ENCODE data around the gene MYO5B. TPM values are rescaled to one million over a fixed set of nuclear protein-coding genes. Genes with fewer than 3 reads are reported as not detected.

The MYO5B gene
- total RNA-seq, 1 experiment from 2014 or later, result 0.97 TPM

DNA sequence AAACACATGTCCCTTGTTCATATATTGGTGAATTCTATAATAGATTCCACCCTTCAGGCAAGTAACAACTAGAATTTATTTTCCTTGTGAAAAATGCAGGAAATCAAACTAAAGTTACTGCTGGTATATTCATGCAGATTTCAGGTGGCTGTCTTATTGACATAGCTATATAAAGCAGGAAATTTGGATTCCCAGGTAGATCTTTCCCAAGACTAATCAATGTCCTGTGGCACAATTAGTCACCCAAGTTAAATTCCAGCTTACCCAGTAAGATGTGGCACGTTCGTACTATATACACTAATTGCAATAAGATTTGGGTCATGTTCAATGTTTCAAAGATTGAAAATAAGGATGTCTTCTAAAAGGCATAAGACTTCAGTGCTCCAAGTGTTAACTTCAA is 42.0 kb downstream of the MYO5B start:
- no peaks in the 10 kb centered on the region for H3K36me3 ChIP-seq (ENCODE audit: insufficient read depth, low read length)
- no peaks in the 10 kb centered on the region for H3K9me3 ChIP-seq (ENCODE audit: low read length)
- H3K9ac ChIP-seq (ENCODE audit: low read length), result no peak overlapping the region
- DNase-seq, result no peak
- no peaks in the 10 kb centered on the region for H3K4me1 ChIP-seq (ENCODE audit: low read length)
- no peak overlapping the region for H3K27ac ChIP-seq (ENCODE audit: low read length)
- H3K27me3 ChIP-seq (ENCODE audit: low read length), result no peaks in the 10 kb centered on the region
- H3K4me3 ChIP-seq (ENCODE audit: low read length), result no peak overlapping the region
- H2AFZ ChIP-seq (ENCODE audit: low read length), result no peak overlapping the region
- H3K4me2 ChIP-seq (ENCODE audit: low read depth, low read length, poor library complexity, severe bottlenecking), result no peak overlapping the region
- H4K20me1 ChIP-seq (ENCODE audit: insufficient read depth, low read depth, low read length), result no peaks in the 10 kb centered on the region
- H3K9me2 ChIP-seq (replicated peaks; ENCODE audit: insufficient read depth, low read length), result no peaks in the 10 kb centered on the region
- H3K79me2 ChIP-seq (ENCODE audit: low read length), result no peaks in the 10 kb centered on the region

DNA sequence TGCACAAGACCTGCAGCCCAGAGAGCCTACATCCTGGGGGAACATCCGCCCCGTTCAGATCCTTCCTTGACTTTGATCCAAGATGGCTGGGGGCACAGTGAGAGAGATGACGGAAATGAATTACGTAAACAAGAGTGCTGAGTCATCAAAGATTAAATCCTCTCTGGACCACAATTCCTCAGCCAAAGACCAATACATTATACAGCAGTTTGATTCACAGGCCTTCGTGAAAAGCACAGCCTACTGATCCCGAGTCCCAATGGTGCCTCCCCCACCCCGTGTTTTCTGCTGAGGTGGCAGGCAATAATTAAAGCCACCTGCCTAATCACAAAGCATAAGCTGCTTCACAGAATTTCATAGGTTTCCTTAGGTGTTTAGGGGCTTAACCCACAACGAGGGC is 43.0 kb downstream of the MYO5B start:
- no peaks in the 10 kb centered on the region for H3K9me2 ChIP-seq (replicated peaks; ENCODE audit: insufficient read depth, low read length)
- H3K9ac ChIP-seq (ENCODE audit: low read length), result no peak overlapping the region
- H3K79me2 ChIP-seq (ENCODE audit: low read length), result no peaks in the 10 kb centered on the region
- DNase-seq, result no peak
- H3K36me3 ChIP-seq (ENCODE audit: insufficient read depth, low read length), result no peaks in the 10 kb centered on the region
- H3K4me3 ChIP-seq (ENCODE audit: low read length), result no peak overlapping the region
- H3K27ac ChIP-seq (ENCODE audit: low read length), result no peak overlapping the region
- H3K4me2 ChIP-seq (ENCODE audit: low read depth, low read length, poor library complexity, severe bottlenecking), result no peak overlapping the region
- H3K27me3 ChIP-seq (ENCODE audit: low read length), result no peaks in the 10 kb centered on the region
- H3K9me3 ChIP-seq (ENCODE audit: low read length), result no peaks in the 10 kb centered on the region
- no peaks in the 10 kb centered on the region for H4K20me1 ChIP-seq (ENCODE audit: insufficient read depth, low read depth, low read length)
- H3K4me1 ChIP-seq (ENCODE audit: low read length), result no peaks in the 10 kb centered on the region
- no peak overlapping the region for H2AFZ ChIP-seq (ENCODE audit: low read length)

DNA sequence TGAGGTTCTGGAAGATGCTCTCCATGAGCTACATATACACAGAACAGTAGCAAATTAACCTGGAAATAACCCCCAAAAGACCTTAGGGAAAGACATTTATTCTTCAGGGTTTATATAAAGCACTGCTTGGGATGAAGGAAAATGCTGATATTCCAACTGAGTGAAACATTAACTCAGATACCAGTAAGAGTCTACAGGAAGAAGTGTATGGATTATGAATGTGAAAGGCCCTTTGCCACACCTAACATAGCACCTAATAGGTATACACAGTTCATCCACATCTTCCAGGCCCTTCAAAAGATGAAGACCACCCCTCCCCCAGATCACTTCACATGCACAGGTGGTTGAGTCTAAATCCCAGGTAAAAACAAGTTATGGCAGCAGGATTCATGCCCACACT is 50.4 kb downstream of the MYO5B start:
- Histone ChIP-seq H3K4me3 (ENCODE audit: low read length) (no peak overlapping the region), H3K9ac (ENCODE audit: low read length) (no peak overlapping the region), H3K36me3 (ENCODE audit: insufficient read depth, low read length) (no peaks in the 10 kb centered on the region), H3K27ac (ENCODE audit: low read length) (no peak overlapping the region), H3K79me2 (ENCODE audit: low read length) (no peaks in the 10 kb centered on the region), H3K4me2 (ENCODE audit: low read depth, low read length, poor library complexity, severe bottlenecking) (no peak overlapping the region), H3K27me3 (ENCODE audit: low read length) (no peaks in the 10 kb centered on the region), H3K4me1 (ENCODE audit: low read length) (no peaks in the 10 kb centered on the region), H4K20me1 (ENCODE audit: insufficient read depth, low read depth, low read length) (no peaks in the 10 kb centered on the region), H3K9me3 (ENCODE audit: low read length) (no peaks in the 10 kb centered on the region), H3K9me2 (replicated peaks; ENCODE audit: insufficient read depth, low read length) (no peaks in the 10 kb centered on the region), H2AFZ (ENCODE audit: low read length) (no peak overlapping the region)
- DNase-seq, result no peak

DNA sequence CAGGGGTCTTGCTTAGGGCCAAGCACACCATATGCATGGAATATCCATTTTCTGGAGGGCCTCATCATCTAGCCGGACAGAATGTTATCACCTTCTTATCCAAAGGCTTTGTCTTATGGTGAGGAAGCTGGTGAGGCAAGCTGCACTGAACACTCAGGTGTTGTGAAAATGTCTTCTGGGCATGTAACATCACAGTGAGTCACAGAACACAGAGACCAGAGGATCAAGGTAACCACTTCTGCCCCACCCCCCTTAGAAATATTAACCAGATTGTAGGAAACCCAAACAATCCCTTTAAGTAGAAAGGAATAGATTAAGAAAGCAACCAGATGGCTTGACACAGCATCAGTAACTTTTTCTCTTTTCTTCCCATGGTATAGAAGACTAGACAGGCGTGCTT is 51.1 kb downstream of the MYO5B start:
- H3K9me2 ChIP-seq (replicated peaks; ENCODE audit: insufficient read depth, low read length), result no peaks in the 10 kb centered on the region
- no peaks in the 10 kb centered on the region for H3K79me2 ChIP-seq (ENCODE audit: low read length)
- H3K4me1 ChIP-seq (ENCODE audit: low read length), result no peaks in the 10 kb centered on the region
- H3K9me3 ChIP-seq (ENCODE audit: low read length), result no peaks in the 10 kb centered on the region
- no peaks in the 10 kb centered on the region for H3K27me3 ChIP-seq (ENCODE audit: low read length)
- H3K27ac ChIP-seq (ENCODE audit: low read length), result no peak overlapping the region
- no peak overlapping the region for H3K9ac ChIP-seq (ENCODE audit: low read length)
- no peak for DNase-seq
- no peaks in the 10 kb centered on the region for H3K36me3 ChIP-seq (ENCODE audit: insufficient read depth, low read length)
- H3K4me3 ChIP-seq (ENCODE audit: low read length), result no peak overlapping the region
- no peaks in the 10 kb centered on the region for H4K20me1 ChIP-seq (ENCODE audit: insufficient read depth, low read depth, low read length)
- no peak overlapping the region for H3K4me2 ChIP-seq (ENCODE audit: low read depth, low read length, poor library complexity, severe bottlenecking)
- no peak overlapping the region for H2AFZ ChIP-seq (ENCODE audit: low read length)

DNA sequence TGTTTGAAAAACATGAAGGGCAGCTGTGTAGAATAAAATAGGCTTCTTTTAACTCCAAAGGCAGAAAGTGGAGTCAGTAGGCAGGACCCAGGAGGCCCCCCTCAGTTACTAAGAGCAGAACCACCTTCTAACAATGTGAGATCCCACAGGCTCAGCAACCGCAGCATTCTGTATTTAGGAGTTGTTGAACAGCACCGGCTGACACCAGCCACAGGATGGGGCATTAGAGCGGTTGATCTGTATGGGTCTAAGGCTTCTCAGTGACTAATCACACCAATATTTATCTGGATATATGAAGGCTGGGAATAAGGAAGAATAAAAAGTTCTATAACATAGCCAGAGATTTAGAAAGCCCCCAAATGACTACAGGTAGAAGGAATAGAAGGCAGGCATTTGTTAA is 51.7 kb downstream of the MYO5B start:
- Histone ChIP-seq H3K4me2 (ENCODE audit: low read depth, low read length, poor library complexity, severe bottlenecking) (no peak overlapping the region), H3K9me3 (ENCODE audit: low read length) (no peaks in the 10 kb centered on the region), H3K4me3 (ENCODE audit: low read length) (no peak overlapping the region), H3K4me1 (ENCODE audit: low read length) (no peaks in the 10 kb centered on the region), H2AFZ (ENCODE audit: low read length) (no peak overlapping the region), H3K27ac (ENCODE audit: low read length) (no peak overlapping the region), H4K20me1 (ENCODE audit: insufficient read depth, low read depth, low read length) (no peaks in the 10 kb centered on the region), H3K9me2 (replicated peaks; ENCODE audit: insufficient read depth, low read length) (no peaks in the 10 kb centered on the region), H3K36me3 (ENCODE audit: insufficient read depth, low read length) (no peaks in the 10 kb centered on the region), H3K27me3 (ENCODE audit: low read length) (no peaks in the 10 kb centered on the region), H3K9ac (ENCODE audit: low read length) (no peak overlapping the region), H3K79me2 (ENCODE audit: low read length) (no peaks in the 10 kb centered on the region)
- DNase-seq, result no peak

DNA sequence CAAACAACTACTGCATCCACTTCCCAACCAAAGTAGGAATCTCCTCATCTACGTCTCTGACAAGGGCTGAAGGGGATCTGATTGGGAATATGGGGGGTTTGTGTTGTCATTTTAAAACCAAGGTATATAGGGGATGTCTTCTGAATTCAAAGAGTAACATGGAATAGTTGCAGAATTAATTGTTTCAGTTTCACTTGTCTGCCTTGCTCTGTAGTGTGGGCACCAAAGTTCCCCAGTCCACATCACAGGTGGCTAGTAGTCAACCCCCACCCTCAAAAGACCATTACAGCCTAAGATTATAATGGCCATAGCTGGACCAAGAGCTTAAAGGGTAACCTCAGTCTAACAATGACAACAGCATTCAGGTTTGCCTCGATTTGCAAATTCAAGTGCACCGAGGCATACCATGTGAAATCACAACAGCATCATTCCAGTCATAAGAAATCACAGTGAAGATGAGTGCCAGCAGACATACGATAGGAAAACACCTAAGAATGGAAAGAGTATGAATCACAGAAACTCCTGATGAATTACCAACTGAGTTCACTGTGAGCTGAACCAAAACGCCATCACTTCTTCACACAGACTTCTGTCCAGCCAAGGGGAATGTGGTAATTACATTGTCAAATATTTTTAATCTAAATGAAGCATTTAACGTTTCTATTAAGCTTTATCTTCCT is 52.4 kb downstream of the MYO5B start:
- DNase-seq, result no peak
- Histone ChIP-seq H2AFZ (ENCODE audit: low read length) (no peak overlapping the region), H4K20me1 (ENCODE audit: insufficient read depth, low read depth, low read length) (no peaks in the 10 kb centered on the region), H3K9me3 (ENCODE audit: low read length) (no peaks in the 10 kb centered on the region), H3K79me2 (ENCODE audit: low read length) (no peaks in the 10 kb centered on the region), H3K4me3 (ENCODE audit: low read length) (no peak overlapping the region), H3K9ac (ENCODE audit: low read length) (no peak overlapping the region), H3K4me2 (ENCODE audit: low read depth, low read length, poor library complexity, severe bottlenecking) (no peak overlapping the region), H3K27ac (ENCODE audit: low read length) (no peak overlapping the region), H3K36me3 (ENCODE audit: insufficient read depth, low read length) (no peaks in the 10 kb centered on the region), H3K27me3 (ENCODE audit: low read length) (no peaks in the 10 kb centered on the region), H3K9me2 (replicated peaks; ENCODE audit: insufficient read depth, low read length) (no peaks in the 10 kb centered on the region), H3K4me1 (ENCODE audit: low read length) (no peaks in the 10 kb centered on the region)

DNA sequence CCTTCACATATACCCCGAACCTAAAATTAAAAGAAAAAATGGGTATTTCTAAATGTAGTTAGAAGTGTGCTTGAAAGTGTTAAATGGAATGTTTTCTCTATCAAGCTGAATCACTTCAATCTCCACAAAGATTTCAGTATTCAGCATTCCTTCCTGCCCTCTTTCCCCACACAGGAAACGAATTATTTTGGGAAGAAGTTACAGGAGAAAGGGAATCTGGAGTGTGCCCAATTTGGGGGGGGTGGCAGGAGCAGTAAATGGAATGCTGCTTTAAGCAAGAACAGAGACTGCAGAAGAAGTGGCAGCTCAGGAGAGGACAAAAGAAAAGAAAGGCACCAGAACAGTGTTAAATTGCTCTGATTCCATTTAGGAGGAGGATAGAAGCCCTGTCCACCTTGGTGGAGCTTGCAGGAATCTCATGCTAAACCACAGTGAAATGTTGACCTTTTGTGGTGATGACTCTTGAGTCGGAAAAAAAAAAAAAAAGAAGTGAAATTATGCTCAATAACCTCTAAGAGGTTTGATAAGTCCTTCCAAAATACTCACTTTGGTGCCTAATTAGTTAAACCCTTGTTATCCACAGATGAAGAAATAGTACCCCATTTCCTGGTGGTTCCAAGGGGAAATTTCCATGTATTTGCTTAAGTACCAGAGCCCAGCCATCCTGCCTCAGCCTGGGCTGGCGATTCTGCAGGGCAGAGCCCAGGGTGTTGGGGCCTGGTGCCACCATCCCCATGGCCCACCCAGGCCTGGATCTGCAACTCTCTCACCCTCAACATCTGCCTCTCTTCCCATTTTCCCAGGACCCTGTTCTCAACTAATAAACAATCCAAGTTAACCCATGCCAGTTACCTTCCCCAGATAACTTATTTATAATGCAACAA is 56.5 kb downstream of the MYO5B start:
- Histone ChIP-seq H3K9me3 (ENCODE audit: low read length) (no peaks in the 10 kb centered on the region), H2AFZ (ENCODE audit: low read length) (no peak overlapping the region), H3K27ac (ENCODE audit: low read length) (no peak overlapping the region), H3K4me1 (ENCODE audit: low read length) (no peaks in the 10 kb centered on the region), H3K27me3 (ENCODE audit: low read length) (no peaks in the 10 kb centered on the region), H3K9ac (ENCODE audit: low read length) (no peak overlapping the region), H3K9me2 (replicated peaks; ENCODE audit: insufficient read depth, low read length) (no peaks in the 10 kb centered on the region), H3K4me2 (ENCODE audit: low read depth, low read length, poor library complexity, severe bottlenecking) (no peak overlapping the region), H3K4me3 (ENCODE audit: low read length) (no peak overlapping the region), H3K79me2 (ENCODE audit: low read length) (no peaks in the 10 kb centered on the region), H4K20me1 (ENCODE audit: insufficient read depth, low read depth, low read length) (no peaks in the 10 kb centered on the region), H3K36me3 (ENCODE audit: insufficient read depth, low read length) (no peaks in the 10 kb centered on the region)
- DNase-seq, result no peak

DNA sequence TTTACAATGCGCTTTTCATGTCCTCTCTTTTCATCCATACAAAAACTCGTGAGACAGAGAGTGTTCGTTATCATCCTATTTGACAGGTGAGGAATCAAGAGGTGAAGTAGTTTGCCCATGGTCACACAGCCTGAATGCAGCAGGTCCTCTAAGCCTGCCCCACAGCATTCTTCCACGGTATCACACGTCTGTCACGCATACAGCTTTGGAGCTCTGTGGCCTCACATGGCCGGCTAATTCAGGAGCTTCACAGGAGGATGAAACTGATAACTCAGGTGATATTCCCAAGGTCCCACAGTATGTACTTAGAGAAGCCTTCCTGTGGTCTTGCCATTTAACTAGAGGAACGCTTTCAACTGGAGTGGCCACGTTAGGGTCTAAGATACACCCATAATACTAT is 59.0 kb downstream of the MYO5B start:
- H4K20me1 ChIP-seq (ENCODE audit: insufficient read depth, low read depth, low read length), result no peaks in the 10 kb centered on the region
- H3K4me1 ChIP-seq (ENCODE audit: low read length), result no peaks in the 10 kb centered on the region
- H3K4me3 ChIP-seq (ENCODE audit: low read length), result no peak overlapping the region
- H2AFZ ChIP-seq (ENCODE audit: low read length), result no peak overlapping the region
- H3K9me3 ChIP-seq (ENCODE audit: low read length), result no peaks in the 10 kb centered on the region
- no peak overlapping the region for H3K9ac ChIP-seq (ENCODE audit: low read length)
- H3K36me3 ChIP-seq (ENCODE audit: insufficient read depth, low read length), result no peaks in the 10 kb centered on the region
- H3K4me2 ChIP-seq (ENCODE audit: low read depth, low read length, poor library complexity, severe bottlenecking), result no peak overlapping the region
- no peaks in the 10 kb centered on the region for H3K27me3 ChIP-seq (ENCODE audit: low read length)
- H3K27ac ChIP-seq (ENCODE audit: low read length), result no peak overlapping the region
- H3K9me2 ChIP-seq (replicated peaks; ENCODE audit: insufficient read depth, low read length), result no peaks in the 10 kb centered on the region
- no peak for DNase-seq
- H3K79me2 ChIP-seq (ENCODE audit: low read length), result no peaks in the 10 kb centered on the region
